ENCODE results near the gene IRF4.

DNA sequence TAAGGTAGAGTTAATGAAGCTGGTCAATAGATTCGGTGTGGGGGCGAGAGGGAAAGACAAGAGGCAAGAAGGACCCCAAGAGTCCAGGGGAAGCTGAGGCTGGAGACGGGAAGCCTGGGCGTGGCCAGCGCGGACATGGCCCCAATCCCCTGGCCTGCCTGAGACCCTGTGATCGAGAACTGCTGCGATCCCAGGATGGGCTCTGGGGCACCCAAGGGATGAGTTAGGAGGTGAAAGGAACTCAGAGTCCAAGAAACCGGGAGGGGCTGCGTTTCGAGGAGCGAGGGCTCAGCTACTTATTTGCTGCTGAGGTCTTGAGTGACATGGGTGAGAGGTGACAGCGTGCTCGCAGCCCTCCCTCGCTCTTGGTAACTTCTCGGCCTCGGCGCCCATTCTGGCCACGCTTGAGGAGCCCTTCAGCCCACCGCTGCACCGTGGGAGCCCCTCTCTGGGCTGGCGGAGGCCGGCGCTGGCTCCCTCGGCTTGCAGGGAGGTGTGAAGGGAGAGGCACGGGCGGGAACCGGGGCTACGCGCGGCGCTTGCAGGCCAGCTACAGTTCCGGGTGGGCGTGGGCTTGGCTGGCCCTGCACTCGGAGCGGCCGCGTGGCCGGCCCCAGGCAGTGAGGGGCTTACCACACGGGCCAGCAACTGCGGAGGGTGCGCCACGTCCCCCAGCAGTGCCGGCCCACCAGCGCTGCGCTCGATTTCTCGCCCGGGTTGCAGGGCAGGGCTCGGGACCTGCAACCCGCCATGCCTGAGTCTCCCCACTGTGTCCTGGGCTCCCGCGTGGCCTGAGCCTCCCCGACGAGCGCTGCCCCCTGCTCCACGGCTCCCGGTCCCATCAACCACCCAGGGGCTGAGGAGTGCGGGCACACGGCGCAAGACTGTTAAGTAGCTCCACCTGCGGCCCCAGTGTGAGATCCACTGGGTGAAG lies 58.2 kb downstream of the IRF4 start:
- no peak for TF ChIP-seq CTCF (conservative IDR thresholded peaks at IDR 0.05; ENCODE audit: low read length)
- no peak for TF ChIP-seq EZH2phosphoT487 (IDR thresholded peaks at IDR 0.05; ENCODE audit: borderline replicate concordance, low read depth, low read length)

Data from OCI-LY7 (cell line).